Measurements from ENCODE around the gene KDM4C. TPM values are rescaled to one million over a fixed set of nuclear protein-coding genes. Genes with fewer than 3 reads are reported as not detected.

Gene KDM4C
- total RNA-seq, 2 experiments from 2014 or later, result 60.1 to 61.3 TPM

DNA sequence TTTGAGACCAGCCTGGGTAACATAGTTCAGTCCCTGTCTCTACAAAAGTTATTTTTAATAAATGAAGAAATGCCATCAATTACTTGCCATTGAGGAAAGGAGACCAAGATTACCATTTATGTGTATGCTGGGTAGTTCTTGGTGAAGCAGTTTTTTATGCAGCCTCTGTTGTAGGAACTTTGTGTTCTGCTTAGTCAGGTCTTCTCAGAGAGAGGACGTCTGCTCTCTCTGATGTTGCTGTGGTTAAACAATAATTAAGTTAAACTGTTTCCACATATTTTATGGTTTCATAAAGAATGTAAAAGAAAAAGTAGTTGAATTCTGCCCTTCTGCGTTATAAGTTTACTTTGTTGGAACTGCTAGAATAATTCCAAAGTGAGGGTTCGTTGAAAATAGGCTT is 210.5 kb downstream of the KDM4C start:
- DNase-seq (no peak), ATAC-seq (ENCODE audit: poor library complexity) (no peak)
- no peak overlapping the region for H3K4me3 Mint-ChIP-seq
- intact Hi-C loops (cut with DNase I, micrococcal nuclease), result no loop called here
- no peaks in the 10 kb centered on the region for H3K9me3 ChIP-seq (ENCODE audit: control insufficient read depth in 1 of 2, insufficient read depth in 1 of 2, low read length in 2 of 2)
- H3K27ac ChIP-seq (ENCODE audit: low read depth in 1 of 2, low read length in 2 of 2), result no peak overlapping the region
- ChIA-PET CTCF (no interaction called here), POLR2A (no interaction called here)
- no peaks in the 10 kb centered on the region for H3K27me3 Mint-ChIP-seq
- no peak overlapping the region for H3K27ac Mint-ChIP-seq
- no peaks in the 10 kb centered on the region for H3K9me3 Mint-ChIP-seq
- no peaks in the 10 kb centered on the region for H3K4me1 ChIP-seq (ENCODE audit: insufficient read depth, low read length)
- TF ChIP-seq, protein P1, sequence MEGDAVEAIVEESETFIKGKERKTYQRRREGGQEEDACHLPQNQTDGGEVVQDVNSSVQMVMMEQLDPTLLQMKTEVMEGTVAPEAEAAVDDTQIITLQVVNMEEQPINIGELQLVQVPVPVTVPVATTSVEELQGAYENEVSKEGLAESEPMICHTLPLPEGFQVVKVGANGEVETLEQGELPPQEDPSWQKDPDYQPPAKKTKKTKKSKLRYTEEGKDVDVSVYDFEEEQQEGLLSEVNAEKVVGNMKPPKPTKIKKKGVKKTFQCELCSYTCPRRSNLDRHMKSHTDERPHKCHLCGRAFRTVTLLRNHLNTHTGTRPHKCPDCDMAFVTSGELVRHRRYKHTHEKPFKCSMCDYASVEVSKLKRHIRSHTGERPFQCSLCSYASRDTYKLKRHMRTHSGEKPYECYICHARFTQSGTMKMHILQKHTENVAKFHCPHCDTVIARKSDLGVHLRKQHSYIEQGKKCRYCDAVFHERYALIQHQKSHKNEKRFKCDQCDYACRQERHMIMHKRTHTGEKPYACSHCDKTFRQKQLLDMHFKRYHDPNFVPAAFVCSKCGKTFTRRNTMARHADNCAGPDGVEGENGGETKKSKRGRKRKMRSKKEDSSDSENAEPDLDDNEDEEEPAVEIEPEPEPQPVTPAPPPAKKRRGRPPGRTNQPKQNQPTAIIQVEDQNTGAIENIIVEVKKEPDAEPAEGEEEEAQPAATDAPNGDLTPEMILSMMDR (IDR thresholded peaks at IDR 0.05), result no peak
- H3K4me1 Mint-ChIP-seq (ENCODE audit: low read depth), result peaks cover 46% of the 10 kb centered on the region
- peaks cover 2% of the 10 kb centered on the region for H3K36me3 ChIP-seq (ENCODE audit: insufficient read depth, low read length)
- H3K27me3 ChIP-seq (ENCODE audit: control insufficient read depth in 1 of 2, insufficient read depth in 2 of 2, low read length in 2 of 2), result no peaks in the 10 kb centered on the region
- no peak overlapping the region for H3K4me3 ChIP-seq (ENCODE audit: low read length)
- peaks cover 15% of the 10 kb centered on the region for H3K36me3 Mint-ChIP-seq (ENCODE audit: low read depth)

DNA sequence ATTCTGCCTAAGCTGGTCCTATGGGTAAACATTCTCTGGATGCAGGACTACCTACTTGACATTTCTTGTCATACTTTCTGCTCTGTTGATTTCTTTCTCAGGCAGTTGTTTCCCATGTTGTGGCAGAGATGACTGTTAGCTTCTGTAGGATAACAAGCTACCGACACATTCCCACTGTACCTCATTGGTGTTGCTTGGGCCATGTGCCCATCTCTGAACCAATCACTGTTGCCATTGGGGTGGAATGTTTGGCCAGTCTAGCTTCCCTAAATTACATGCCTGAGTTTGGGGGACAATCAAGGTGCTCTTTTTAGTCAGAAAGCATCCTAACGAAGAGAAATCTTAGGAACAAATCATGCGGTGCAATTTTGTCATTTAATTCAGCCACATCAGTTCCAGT is 212.0 kb downstream of the KDM4C start:
- no peak overlapping the region for H3K27ac ChIP-seq (ENCODE audit: low read depth in 1 of 2, low read length in 2 of 2)
- no peak for DNase-seq
- ATAC-seq (ENCODE audit: poor library complexity), result no peak
- Mint-ChIP-seq H3K27me3 (no peaks in the 10 kb centered on the region), H3K4me1 (ENCODE audit: low read depth) (peaks cover 53% of the 10 kb centered on the region), H3K4me3 (no peak overlapping the region), H3K9me3 (no peaks in the 10 kb centered on the region), H3K27ac (no peak overlapping the region), H3K36me3 (ENCODE audit: low read depth) (peaks cover 21% of the 10 kb centered on the region)
- no peaks in the 10 kb centered on the region for H3K4me1 ChIP-seq (ENCODE audit: insufficient read depth, low read length)
- TF ChIP-seq, protein P1 (IDR thresholded peaks at IDR 0.05), result no peak
- no peaks in the 10 kb centered on the region for H3K27me3 ChIP-seq (ENCODE audit: control insufficient read depth in 1 of 2, insufficient read depth in 2 of 2, low read length in 2 of 2)
- ChIA-PET CTCF (no interaction called here), POLR2A (no interaction called here)
- intact Hi-C loops (cut with DNase I, micrococcal nuclease), result no loop called here
- peaks cover 4% of the 10 kb centered on the region for H3K36me3 ChIP-seq (ENCODE audit: insufficient read depth, low read length)
- no peaks in the 10 kb centered on the region for H3K9me3 ChIP-seq (ENCODE audit: control insufficient read depth in 1 of 2, insufficient read depth in 1 of 2, low read length in 2 of 2)
- no peak overlapping the region for H3K4me3 ChIP-seq (ENCODE audit: low read length)

DNA sequence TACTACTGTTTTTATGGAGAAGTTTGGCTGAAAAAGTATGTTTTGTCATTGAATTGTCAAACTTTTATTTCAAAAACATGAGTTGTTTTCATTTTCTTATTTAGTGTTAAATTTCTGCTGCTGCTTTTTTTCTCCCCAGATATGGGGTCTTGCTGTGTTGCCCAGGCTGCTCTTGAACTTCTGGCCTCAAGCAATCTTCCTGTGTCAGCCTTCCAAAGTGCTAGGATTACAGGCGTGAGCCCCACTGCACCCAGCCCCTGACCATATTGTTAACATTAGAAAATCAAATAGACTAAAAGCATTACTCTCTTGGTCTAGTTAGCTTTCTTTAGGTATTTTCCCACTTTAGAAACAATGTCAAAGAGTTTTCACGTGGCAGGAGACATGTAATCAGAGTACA is 215.3 kb downstream of the KDM4C start:
- H3K9me3 Mint-ChIP-seq, result no peaks in the 10 kb centered on the region
- H3K27ac Mint-ChIP-seq, result no peak overlapping the region

More for the DNA sequence above, 215.3 kb downstream of the KDM4C start:
- peaks cover 21% of the 10 kb centered on the region for H3K36me3 Mint-ChIP-seq (ENCODE audit: low read depth)
- Histone ChIP-seq H3K27me3 (ENCODE audit: control insufficient read depth in 1 of 2, insufficient read depth in 2 of 2, low read length in 2 of 2) (no peaks in the 10 kb centered on the region), H3K27ac (ENCODE audit: low read depth in 1 of 2, low read length in 2 of 2) (no peak overlapping the region), H3K36me3 (ENCODE audit: insufficient read depth, low read length) (peaks cover 4% of the 10 kb centered on the region), H3K4me3 (ENCODE audit: low read length) (no peak overlapping the region), H3K9me3 (ENCODE audit: control insufficient read depth in 1 of 2, insufficient read depth in 1 of 2, low read length in 2 of 2) (no peaks in the 10 kb centered on the region), H3K4me1 (ENCODE audit: insufficient read depth, low read length) (no peaks in the 10 kb centered on the region)
- H3K4me3 Mint-ChIP-seq, result no peak overlapping the region
- intact Hi-C loops (cut with DNase I, micrococcal nuclease), result no loop called here
- POLR2A ChIA-PET, result no interaction called here
- H3K27me3 Mint-ChIP-seq, result no peaks in the 10 kb centered on the region
- peaks cover 37% of the 10 kb centered on the region for H3K4me1 Mint-ChIP-seq (ENCODE audit: low read depth)
- TF ChIP-seq, protein P1 (IDR thresholded peaks at IDR 0.05), result no peak
- DNase-seq, result no peak
- CTCF ChIA-PET, result no interaction called here
- no peak for ATAC-seq (ENCODE audit: poor library complexity)
